Esophagus squamous epithelium (tissue), 4 donors: Measurements from ENCODE around the gene TREML2.

Source experiments
- POLR2A ChIP-seq, 4 donors: fragments of 450-650 bp; IDR thresholded peaks; one replicate each; pipeline ENCODE4 v1.6.1; 2017; ENCODE audit warnings: antibody characterized with exemption in 4 of 4, mild to moderate bottlenecking in 4 of 4, moderate library complexity in 3 of 4
- TF ChIP-seq, protein P1 (sequence below), 6 experiments: fragments of 450-650 bp in 4 of 6; fragments of 200-600 bp in 2 of 6; sonication (generic) in 2 of 6; IDR thresholded peaks; one replicate each; pipeline ENCODE4 v1.5.1; 2016 to 2019; ENCODE audit warnings: antibody characterized with exemption in 6 of 6, mild to moderate bottlenecking in 4 of 6, moderate library complexity in 4 of 6

DNA sequence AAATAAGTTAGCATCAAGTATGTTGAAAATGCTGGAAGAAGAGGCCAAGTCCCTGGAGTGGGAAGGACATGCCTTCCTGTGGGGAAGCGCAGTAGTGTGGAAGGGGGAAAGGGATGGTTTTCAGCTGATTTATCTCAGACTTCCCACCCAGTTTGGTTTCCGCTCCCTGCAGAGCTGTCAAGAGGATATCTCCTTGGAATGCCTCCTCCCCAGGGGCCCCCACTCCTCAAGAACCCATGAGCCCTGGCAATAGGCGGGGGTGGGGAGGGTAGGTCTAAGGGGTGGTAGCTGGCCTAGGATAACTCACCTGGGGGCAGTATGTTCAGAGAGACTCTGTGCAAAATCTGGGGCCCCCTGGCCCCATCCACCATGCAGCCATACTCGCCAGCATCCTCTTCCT is 47.5 kb downstream of the TREML2 start:
- TF ChIP-seq, protein P1, sequence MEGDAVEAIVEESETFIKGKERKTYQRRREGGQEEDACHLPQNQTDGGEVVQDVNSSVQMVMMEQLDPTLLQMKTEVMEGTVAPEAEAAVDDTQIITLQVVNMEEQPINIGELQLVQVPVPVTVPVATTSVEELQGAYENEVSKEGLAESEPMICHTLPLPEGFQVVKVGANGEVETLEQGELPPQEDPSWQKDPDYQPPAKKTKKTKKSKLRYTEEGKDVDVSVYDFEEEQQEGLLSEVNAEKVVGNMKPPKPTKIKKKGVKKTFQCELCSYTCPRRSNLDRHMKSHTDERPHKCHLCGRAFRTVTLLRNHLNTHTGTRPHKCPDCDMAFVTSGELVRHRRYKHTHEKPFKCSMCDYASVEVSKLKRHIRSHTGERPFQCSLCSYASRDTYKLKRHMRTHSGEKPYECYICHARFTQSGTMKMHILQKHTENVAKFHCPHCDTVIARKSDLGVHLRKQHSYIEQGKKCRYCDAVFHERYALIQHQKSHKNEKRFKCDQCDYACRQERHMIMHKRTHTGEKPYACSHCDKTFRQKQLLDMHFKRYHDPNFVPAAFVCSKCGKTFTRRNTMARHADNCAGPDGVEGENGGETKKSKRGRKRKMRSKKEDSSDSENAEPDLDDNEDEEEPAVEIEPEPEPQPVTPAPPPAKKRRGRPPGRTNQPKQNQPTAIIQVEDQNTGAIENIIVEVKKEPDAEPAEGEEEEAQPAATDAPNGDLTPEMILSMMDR (IDR thresholded peaks at IDR 0.05) = no peak
- TF ChIP-seq POLR2A (IDR thresholded peaks at IDR 0.05) = no peak
